Mononuclear cell (primary cell): ENCODE data around the gene STK25. TPM values are rescaled to one million over a fixed set of nuclear protein-coding genes. Genes with fewer than 3 reads are reported as not detected.
"Not testable (repeated sequence)": the region's sequence is repeated elsewhere in the genome, so short reads cannot be mapped to it uniquely, and the experiment has no call there.

Experiments
- H3K27me3 ChIP-seq: 2 replicates; pipeline ENCODE4 v1.6.0; 2011; ENCODE audit warnings: low read length, control low read depth; ENCODE audit not compliant: insufficient read depth
- H3K4me1 ChIP-seq: 2 replicates; pipeline ENCODE4 v1.5.1; 2011; ENCODE audit warnings: mild to moderate bottlenecking, low read length, control low read depth; ENCODE audit not compliant: insufficient read depth
- H3K4me3 ChIP-seq: 2 replicates; pipeline ENCODE4 v1.5.1; 2011; ENCODE audit warnings: mild to moderate bottlenecking, low read length, moderate library complexity
- H3K9me3 ChIP-seq: 2 replicates; pipeline ENCODE4 v1.5.1; 2011; ENCODE audit warnings: low read depth, mild to moderate bottlenecking, control low read depth, low read length
- total RNA-seq: library from RNA; depleted of rRNA; stranded (reverse); fragments of >200 nt; gene quantifications from one replicate; pipeline ENCODE4 v1.2.3, GENCODE V29; 2012

STK25 gene
- total RNA-seq, 1 donor: 59.9 TPM

DNA sequence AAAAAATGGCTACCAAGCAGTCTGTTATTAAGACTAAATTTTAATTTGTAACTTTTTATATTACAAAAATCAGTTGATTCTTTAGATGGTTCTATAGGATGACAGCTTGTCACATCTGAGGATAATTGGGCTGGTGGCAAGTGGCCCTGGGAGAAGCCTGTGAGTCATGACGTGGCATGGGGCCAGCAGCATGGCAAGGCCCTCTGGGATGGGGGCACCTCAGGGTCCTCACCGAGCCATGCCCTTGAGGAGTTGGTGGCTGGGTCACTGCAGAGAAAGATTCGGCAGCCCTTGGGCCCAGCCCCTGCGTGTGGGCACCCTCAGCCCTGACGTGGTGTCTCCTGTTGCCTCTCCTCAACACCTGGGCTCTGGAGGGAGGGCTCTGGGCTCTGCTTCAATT, 49.7 kb downstream of the STK25 start:
- Histone ChIP-seq H3K27me3 (peaks cover 21% of the 10 kb centered on the region), H3K4me1 (no peaks in the 10 kb centered on the region), H3K4me3 (no peak overlapping the region), H3K9me3 (no peaks in the 10 kb centered on the region)

DNA sequence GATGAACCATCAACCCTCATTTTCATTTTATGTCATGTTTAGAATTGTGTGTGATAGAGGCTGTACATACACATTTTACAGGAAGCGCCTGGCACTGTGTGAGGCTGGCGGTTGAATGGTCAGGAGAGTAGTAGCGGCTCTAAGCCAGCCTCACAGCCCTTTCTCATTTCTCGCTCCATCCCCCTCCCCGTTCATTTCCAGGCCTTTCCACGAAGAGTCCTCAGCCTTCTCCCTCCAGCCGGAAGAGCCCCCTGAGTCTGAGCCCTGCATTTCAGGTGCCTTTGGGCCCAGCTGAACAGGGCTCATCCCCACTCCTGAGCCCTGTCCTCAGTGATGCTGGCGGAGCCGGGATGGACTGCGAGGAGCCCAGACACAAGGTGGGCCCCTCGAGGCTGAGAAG, 51.8 kb downstream of the STK25 start:
- no peak overlapping the region for H3K4me3 ChIP-seq
- no peaks in the 10 kb centered on the region for H3K4me1 ChIP-seq
- no peaks in the 10 kb centered on the region for H3K9me3 ChIP-seq
- H3K27me3 ChIP-seq: peaks cover 31% of the 10 kb centered on the region

DNA sequence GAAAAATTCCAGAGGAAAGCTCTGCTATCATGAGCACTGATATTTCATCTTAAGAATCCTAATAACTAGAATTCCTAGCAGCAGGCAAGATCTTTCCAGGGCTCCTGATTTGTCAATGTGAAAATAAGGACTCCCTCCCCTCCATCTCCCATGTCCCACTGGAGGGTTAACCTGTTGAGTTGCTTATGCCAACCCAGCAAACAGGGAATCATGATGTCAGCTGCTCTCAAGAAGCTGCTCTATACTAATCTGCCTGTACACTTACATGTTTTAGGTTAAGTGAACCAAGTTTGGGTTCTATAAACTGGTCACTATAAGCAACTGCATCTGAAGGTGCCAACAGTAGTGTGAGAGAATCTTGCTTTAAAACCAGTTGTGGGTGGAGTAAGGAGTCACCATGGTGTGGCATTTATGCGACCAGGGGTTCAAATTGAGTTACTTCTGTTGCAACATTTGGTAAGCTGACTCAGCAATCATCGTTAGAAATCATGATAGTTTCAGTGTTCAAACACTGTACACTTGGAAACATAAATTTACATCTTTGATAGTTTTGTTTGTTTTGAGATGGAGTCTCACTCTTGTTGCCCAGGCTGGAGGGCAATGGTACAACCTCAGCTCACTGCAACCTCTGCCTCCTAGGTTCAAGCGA, 53.4 kb downstream of the STK25 start:
- no peaks in the 10 kb centered on the region for H3K4me1 ChIP-seq
- H3K4me3 ChIP-seq: no peak overlapping the region
- H3K27me3 ChIP-seq: peaks cover 41% of the 10 kb centered on the region
- H3K9me3 ChIP-seq: no peaks in the 10 kb centered on the region

DNA sequence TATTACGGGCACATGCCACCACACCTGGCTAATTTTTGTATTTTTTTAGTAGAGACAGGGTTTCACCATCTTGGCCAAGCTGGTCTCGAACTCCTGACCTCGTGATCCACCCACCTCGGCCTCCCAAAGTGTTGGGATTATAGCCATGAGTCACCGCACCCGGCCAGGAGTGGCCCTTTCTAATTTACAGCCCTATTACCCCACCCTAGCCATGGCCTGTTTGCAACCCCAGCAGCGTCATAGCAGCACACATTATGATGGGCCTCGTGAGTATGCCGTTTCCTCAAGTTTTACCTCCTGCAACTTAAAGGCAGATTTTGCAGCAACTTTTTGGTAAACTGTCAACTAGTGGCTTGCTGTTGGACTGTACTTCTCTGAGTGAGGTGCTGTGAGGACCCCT, 54.5 kb downstream of the STK25 start:
- H3K4me3 ChIP-seq, H3K4me1 ChIP-seq, H3K9me3 ChIP-seq: not testable (repeated sequence)
- peaks cover 51% of the 10 kb centered on the region for H3K27me3 ChIP-seq

DNA sequence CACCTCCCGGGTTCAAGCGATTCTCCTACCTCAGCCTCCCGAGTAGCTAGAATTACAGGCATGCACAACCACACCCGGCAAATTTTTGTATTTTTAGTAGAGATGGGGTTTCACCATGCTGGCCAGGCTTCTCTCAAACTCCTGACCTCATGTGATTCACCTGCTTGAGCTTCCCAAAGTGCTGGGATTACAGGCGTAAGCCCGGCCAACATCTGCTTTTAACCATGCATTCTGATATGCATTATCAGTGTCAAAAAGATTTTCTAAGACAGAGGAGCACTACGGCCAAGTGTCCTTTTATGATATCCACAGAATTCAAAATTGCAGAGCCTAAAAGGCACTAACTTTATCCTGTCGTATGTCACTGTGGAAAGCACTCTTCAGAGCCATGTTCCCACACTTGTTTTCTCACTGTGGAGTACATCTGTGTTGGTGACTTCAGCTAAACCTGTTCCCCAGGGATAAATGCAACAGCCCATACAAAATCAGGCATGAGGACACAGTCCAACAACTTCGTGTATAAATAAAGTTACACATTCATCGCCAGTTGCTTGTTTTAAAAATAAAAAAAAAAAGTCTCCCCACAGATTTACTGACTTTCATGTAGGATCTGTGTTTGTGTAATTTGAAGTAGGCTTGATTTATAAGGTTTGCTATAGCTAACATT, 56.4 kb downstream of the STK25 start:
- Histone ChIP-seq H3K4me1 (no peaks in the 10 kb centered on the region), H3K9me3 (no peaks in the 10 kb centered on the region), H3K27me3 (peaks cover 71% of the 10 kb centered on the region)

DNA sequence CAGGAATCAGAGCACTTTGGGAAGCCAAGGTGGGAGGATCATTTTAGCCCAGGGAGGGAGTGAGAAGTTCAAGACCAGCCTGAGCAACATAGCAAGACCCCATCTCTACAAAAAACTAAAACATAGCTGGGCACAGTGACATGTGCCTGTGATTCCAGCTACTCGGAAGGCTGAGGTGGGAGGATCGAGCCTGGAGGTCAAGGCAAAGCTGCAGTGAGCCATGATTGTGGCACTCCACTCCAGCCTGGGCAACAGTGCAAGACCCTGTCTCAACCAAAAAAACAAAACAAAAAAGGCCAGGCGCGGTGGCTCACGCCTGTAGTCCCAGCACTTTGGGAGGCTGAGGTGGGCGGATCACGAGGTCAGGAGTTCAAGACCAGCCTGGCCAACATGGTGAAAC, 58.3 kb downstream of the STK25 start:
- H3K4me3 ChIP-seq, H3K9me3 ChIP-seq, H3K4me1 ChIP-seq: not testable (repeated sequence)
- H3K27me3 ChIP-seq: peaks cover 80% of the 10 kb centered on the region

More for the DNA sequence above, 56.4 kb downstream of the STK25 start:
- H3K4me3 ChIP-seq: no peak overlapping the region

DNA sequence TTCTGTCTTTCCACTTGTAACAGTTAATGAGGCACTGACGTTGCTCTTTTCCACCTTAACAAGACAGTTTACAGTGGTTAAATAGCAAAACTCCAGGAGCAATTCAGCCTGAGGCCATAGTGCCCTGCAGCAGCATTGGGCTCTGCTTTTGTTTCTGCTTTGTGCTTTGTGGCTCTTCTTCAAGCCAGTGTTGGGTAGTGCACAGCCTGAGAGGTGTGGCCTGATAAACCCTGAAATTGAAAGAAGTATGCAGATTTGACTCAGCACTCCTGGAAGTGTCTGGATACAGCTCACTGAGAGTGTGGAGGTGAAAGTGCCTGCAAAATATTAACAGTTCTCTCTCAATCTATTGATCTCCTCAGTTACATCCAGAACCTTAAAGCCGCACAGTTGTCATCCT, 63.0 kb downstream of the STK25 start:
- Histone ChIP-seq H3K4me1 (peaks cover 21% of the 10 kb centered on the region), H3K27me3 (peaks cover 86% of the 10 kb centered on the region), H3K4me3 (no peak overlapping the region), H3K9me3 (no peaks in the 10 kb centered on the region)

DNA sequence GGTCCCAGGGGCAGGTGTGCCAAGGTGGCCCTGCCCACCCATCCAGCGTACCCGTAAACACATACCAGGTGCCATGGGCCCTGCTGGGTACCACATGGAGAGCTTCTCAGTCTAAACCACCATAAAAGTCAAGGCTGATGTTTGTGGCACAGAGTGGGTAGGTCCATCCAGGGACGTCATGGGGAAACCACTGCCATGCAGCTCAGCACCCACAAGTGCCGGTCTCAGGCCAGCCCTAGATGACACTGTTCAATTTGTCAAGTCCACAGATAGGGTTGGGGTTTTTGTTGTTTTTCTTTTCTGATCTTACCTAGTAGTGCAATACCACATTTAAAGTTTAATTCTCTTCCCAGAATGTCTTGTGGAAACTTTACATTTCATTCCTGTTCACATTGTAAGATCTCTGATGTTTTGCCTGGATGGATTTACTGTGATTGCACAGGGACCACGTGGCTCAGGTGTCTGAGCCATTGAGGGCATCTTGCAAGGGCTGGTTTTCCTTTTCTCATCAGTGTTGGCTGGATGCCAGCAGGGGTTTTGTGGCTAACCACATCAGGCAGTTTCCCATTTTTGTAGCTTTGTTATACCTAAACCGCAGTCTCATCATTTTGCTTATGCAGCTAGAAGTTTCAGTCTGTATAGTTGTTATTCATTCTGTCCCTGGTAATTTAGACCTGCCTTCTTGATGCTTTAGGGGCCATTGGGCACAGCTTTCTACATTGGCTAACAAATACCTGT, 64.7 kb downstream of the STK25 start:
- Histone ChIP-seq H3K27me3 (peaks cover 80% of the 10 kb centered on the region), H3K4me1 (peaks cover 21% of the 10 kb centered on the region), H3K4me3 (no peak overlapping the region), H3K9me3 (no peaks in the 10 kb centered on the region)

Other genes with a start within 250 kb of the STK25 start
- gene HDLBP, start 192.9 kb downstream of the STK25 start, total RNA-seq: 121 TPM
- gene SEPTIN2, start 192.7 kb downstream of the STK25 start, total RNA-seq: 218 TPM
- 27.6 TPM for gene FARP2, start 152.3 kb downstream of the STK25 start, total RNA-seq
- 0.52 TPM for gene BOK, start 50.2 kb upstream of the STK25 start, total RNA-seq
- 27.0 TPM for gene THAP4, start 128.6 kb upstream of the STK25 start, total RNA-seq
- gene ATG4B, start 129.1 kb upstream of the STK25 start, total RNA-seq: 46.9 TPM
- gene DTYMK, start 178.2 kb upstream of the STK25 start, total RNA-seq: 2.9 TPM
- 38.5 TPM for gene ING5, start 193.5 kb upstream of the STK25 start, total RNA-seq
- 7.7 TPM for gene D2HGDH, start 226.0 kb upstream of the STK25 start, total RNA-seq